Ectodermal cell (in vitro differentiated cells): Measurements from ENCODE around the gene SUGCT.

Source experiments
- H3K27ac ChIP-seq: 2 replicates; pipeline ENCODE4 v1.7.0; 2013; ENCODE audit warnings: mild to moderate bottlenecking, low read depth, low read length; ENCODE audit not compliant: insufficient read depth, poor library complexity, severe bottlenecking
- H3K27me3 ChIP-seq: 2 replicates; pipeline ENCODE4 v1.7.0; 2013; ENCODE audit warnings: mild to moderate bottlenecking, low read length; ENCODE audit not compliant: insufficient read depth, control insufficient read depth, poor library complexity, severe bottlenecking
- H3K36me3 ChIP-seq: one replicate; pipeline ENCODE4 v1.7.0; 2013; ENCODE audit warnings: low read length; ENCODE audit not compliant: control insufficient read depth, insufficient read depth
- H3K4me1 ChIP-seq: one replicate; pipeline ENCODE4 v1.7.0; 2013; ENCODE audit warnings: low read length; ENCODE audit not compliant: control insufficient read depth, insufficient read depth
- H3K4me3 ChIP-seq: 2 replicates; pipeline ENCODE4 v1.7.0; 2013; ENCODE audit warnings: low read depth, low read length, control low read depth; ENCODE audit not compliant: insufficient read depth
- H3K9me3 ChIP-seq: 2 replicates; pipeline ENCODE4 v1.7.0; 2013; ENCODE audit warnings: mild to moderate bottlenecking, low read length, moderate library complexity; ENCODE audit not compliant: control insufficient read depth
- WGBS, 2 experiments: methylation state at CpG; one replicate each; pipeline ENCODE4 v1.1.7; 2013; ENCODE audit warnings: missing lambda C conversion rate in 2 of 2; 5-methylcytosine and 5-hydroxymethylcytosine counted together

The SUGCT gene

DNA sequence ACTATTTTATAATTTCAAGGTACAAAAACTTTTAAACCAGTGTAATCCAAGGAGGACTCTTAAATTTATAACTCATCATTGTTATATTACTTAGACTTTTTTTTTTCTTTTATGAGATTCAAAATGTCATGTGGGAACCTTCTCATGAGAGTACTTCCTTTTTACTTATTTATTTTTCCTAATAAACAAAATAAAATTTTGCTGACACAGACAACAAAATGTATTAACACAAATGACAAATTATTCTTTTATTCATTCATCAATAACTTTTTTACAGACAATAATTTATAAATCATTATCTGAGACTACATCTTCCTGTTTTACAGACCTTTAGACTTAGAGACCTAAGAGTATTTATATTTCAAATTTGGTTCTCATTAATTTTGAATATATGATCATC lies 706.2 kb downstream of the SUGCT start:
- H3K27me3 ChIP-seq: no peaks in the 10 kb centered on the region
- H3K36me3 ChIP-seq: no peaks in the 10 kb centered on the region
- H3K9me3 ChIP-seq: no peaks in the 10 kb centered on the region
- H3K27ac ChIP-seq: no peak overlapping the region
- no peaks in the 10 kb centered on the region for H3K4me1 ChIP-seq
- H3K4me3 ChIP-seq: no peak overlapping the region

DNA sequence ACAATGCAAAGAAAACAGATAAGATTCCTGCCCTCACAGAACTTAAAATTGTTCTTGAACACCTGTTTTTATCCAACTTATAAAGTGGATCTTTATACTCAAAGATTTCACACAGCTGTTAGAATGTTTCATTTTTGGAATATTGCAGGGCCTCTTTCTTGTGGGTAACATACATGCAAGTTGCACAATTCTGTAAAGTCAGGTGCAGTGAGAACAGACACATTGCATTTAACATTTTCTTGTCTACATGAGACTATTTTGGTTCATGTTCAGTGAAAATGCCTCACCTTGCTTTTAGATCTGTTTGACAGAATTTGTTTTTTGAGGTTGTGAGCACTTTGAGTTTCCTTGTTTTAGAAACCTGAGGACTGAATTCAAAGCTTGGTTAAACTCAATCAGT lies 707.8 kb downstream of the SUGCT start:
- no peaks in the 10 kb centered on the region for H3K4me1 ChIP-seq

GRCh38 chr7:40843338-40843985 lies 708.7 kb downstream of the SUGCT start:
- Histone ChIP-seq H3K27me3 (no peaks in the 10 kb centered on the region), H3K4me3 (no peak overlapping the region), H3K36me3 (no peaks in the 10 kb centered on the region), H3K27ac (no peak overlapping the region), H3K9me3 (no peaks in the 10 kb centered on the region), H3K4me1 (no peaks in the 10 kb centered on the region)
- WGBS, 2 experiments: 92 to 93% methylated on average over 8 of the region's 8 CpGs

More for the DNA sequence above, 707.8 kb downstream of the SUGCT start:
- H3K27ac ChIP-seq: no peak overlapping the region
- H3K4me3 ChIP-seq: no peak overlapping the region
- H3K27me3 ChIP-seq: no peaks in the 10 kb centered on the region
- H3K9me3 ChIP-seq: no peaks in the 10 kb centered on the region
- H3K36me3 ChIP-seq: no peaks in the 10 kb centered on the region

DNA sequence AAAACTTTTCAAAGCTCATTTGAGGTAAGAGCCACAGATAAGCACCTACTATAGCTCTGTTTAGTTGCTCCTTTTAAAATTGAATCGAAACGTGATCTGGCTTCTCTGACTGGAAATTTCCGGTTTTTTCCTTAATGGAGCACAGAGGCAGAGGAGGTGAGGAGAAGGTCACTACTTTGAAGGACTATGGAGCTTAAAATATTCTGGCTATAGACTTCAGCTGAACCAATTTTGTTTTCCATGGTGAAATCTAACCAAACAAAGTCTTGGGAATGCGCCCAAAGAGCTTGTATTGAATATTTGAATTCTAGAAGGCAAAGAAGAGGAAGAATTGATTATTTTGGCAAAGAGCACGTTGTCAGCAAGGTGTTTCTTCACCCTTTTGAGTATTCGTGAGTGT lies 711.1 kb downstream of the SUGCT start:
- Histone ChIP-seq H3K27me3 (no peaks in the 10 kb centered on the region), H3K4me1 (no peaks in the 10 kb centered on the region)
- 94 to 95% methylated on average over 6 of the region's 6 CpGs for WGBS, 2 experiments

DNA sequence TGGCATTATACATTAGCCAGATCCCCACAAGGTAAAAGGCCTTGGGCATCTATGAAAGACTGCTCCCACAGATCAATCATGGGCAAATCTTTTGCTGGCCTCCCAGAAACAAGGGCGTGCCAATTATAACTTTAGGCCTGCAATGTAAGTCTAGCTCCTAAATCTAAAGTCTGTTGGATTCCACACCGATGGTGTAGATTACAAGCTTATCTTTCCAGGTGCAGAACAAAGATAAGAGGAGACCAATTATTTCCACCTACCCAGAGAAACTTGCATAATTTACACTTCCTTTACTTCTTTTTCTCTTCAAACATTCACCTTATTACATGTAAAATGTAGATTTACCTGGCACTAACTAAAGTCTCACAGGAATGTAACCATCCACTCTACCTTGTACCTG lies 713.1 kb downstream of the SUGCT start:
- Histone ChIP-seq H3K36me3 (no peaks in the 10 kb centered on the region), H3K27me3 (no peaks in the 10 kb centered on the region), H3K4me1 (no peaks in the 10 kb centered on the region), H3K4me3 (no peak overlapping the region), H3K27ac (no peak overlapping the region), H3K9me3 (no peaks in the 10 kb centered on the region)
- 92 to 98% methylated on average over 2 of the region's 2 CpGs for WGBS, 2 experiments

More for the DNA sequence above, 711.1 kb downstream of the SUGCT start:
- H3K36me3 ChIP-seq: no peaks in the 10 kb centered on the region
- H3K4me3 ChIP-seq: no peak overlapping the region
- no peak overlapping the region for H3K27ac ChIP-seq
- H3K9me3 ChIP-seq: no peaks in the 10 kb centered on the region

DNA sequence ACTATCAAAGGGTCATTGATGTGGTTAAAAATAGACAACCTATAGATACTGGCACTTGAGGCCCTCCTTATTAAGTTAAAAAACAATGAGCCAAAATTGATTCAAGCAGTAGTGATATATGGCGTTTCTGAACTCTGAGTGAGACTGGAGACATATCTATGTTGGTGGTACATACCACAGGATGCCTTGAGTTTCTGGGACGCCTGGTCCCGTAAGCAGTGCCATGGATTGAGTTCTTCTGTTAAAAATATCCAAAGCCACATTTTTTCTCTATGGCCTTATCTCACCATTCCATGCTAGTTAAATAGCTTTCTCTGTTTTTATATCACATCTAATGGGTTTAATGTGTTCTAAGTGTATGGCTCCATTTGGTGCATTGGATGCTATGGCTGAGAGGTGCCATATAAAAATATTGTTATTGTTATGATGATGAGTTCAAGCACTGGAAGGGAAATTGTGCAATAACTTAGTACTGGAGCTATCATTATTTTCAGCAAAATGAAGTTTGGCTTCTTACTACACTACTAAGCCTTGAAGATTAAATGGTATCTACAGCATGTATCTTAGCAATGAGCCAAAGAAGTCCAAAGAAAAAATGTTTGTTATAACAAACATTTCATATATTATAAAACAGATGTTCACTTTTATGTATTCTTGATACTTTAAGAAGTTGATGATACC lies 713.9 kb downstream of the SUGCT start:
- no peaks in the 10 kb centered on the region for H3K36me3 ChIP-seq
- H3K4me3 ChIP-seq: no peak overlapping the region
- WGBS, 2 experiments: 92 to 94% methylated on average over 1 to 3 of the region's 3 CpGs
- no peak overlapping the region for H3K27ac ChIP-seq
- no peaks in the 10 kb centered on the region for H3K9me3 ChIP-seq
- H3K27me3 ChIP-seq: no peaks in the 10 kb centered on the region
- no peaks in the 10 kb centered on the region for H3K4me1 ChIP-seq

DNA sequence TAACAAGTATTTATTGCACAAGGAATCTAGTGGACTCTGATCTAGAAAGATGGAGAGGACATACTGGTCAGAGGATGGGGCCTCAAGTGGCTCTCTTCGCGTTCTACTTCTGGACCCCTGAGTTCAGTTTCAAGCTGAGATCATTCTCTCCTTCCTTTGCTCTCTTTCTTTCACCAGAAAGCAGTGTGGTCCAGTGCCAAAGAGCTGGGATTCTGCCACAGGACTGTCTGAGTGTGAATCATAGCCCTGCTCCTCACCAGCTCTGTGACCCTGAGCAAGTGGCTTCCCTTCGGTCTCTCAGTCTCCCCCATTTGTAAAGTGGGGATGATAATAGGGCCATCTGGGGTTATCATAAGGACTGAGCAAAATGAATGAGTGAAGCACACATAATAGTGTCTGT lies 715.2 kb downstream of the SUGCT start:
- 93 to 95% methylated on average over 3 of the region's 3 CpGs for WGBS, 2 experiments
- Histone ChIP-seq H3K9me3 (no peaks in the 10 kb centered on the region), H3K27ac (no peak overlapping the region), H3K4me1 (no peaks in the 10 kb centered on the region), H3K36me3 (no peaks in the 10 kb centered on the region), H3K4me3 (no peak overlapping the region), H3K27me3 (no peaks in the 10 kb centered on the region)

DNA sequence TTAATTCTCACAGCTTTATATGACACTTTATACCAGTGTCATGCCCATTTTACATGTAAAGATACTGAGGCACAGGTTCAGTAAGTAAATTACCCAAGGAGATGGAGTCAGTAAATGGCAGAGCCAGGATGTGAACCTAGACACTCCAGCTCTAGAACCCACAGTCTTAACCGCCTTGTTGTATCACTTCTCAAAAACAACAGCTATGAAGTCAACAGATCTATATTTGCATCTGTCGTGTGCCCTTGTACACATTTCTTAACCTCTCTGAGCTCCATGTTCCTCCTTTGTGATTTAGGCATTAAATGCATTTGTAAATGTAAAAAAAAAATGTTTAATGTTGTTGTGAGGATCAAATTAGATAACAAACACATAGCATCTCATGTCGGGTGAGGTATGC lies 716.2 kb downstream of the SUGCT start:
- no peaks in the 10 kb centered on the region for H3K36me3 ChIP-seq
- 90 to 96% methylated on average over 2 to 3 of the region's 3 CpGs for WGBS, 2 experiments
- H3K27ac ChIP-seq: no peak overlapping the region
- no peaks in the 10 kb centered on the region for H3K4me1 ChIP-seq
- no peaks in the 10 kb centered on the region for H3K9me3 ChIP-seq
- no peak overlapping the region for H3K4me3 ChIP-seq
- no peaks in the 10 kb centered on the region for H3K27me3 ChIP-seq

DNA sequence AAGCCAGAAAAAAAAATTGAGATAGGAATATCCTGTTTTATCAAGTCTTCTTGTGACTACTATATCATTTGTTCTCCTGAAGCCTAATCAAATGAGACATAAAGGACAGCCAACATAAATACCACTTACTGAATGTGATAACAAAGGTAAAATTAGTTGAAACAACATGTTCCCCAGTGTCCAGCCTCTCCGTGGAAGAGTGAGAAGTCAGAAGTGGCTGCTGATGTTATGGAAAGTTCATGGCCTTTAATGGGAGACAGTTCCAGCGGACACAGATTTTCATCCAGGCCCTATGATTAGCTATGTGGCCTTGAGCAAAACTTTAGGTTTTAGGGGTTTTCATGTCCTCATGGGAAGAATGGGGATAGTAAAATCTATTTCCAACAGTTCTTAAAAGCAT lies 724.3 kb downstream of the SUGCT start:
- WGBS, 2 experiments: 94 to 97% methylated on average over 2 of the region's 2 CpGs

DNA sequence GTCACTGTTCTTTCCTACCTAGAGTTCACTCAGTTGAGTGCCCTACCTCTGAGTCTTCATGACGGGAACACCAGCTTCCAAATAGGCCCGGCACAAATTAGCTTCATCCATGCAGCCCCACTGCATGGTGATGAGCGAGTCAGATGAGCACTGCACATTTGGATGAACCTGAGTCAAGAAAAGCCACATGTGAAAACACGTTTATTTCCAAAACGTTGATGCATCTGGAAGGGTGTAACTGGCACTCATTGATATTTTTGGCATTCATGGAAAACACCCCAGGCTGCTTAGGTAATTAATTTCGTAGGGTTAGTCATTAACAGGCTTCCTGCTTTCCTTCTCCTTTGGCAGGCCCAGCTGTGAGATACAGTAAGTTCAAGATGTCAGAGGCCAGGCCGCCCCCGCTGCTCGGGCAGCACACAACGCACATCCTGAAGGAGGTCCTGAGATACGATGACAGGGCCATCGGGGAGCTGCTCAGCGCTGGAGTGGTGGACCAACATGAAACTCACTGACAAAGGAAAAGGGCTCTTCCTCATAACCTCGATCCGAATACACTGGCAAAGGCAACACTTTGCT lies 725.2 kb downstream of the SUGCT start:
- H3K9me3 ChIP-seq: no peaks in the 10 kb centered on the region
- WGBS, 2 experiments: 90 to 93% methylated on average over 15 of the region's 15 CpGs

More for the DNA sequence above, 724.3 kb downstream of the SUGCT start:
- no peaks in the 10 kb centered on the region for H3K4me1 ChIP-seq
- no peaks in the 10 kb centered on the region for H3K9me3 ChIP-seq
- no peak overlapping the region for H3K4me3 ChIP-seq
- H3K27ac ChIP-seq: no peak overlapping the region
- no peaks in the 10 kb centered on the region for H3K27me3 ChIP-seq
- no peaks in the 10 kb centered on the region for H3K36me3 ChIP-seq

More for the DNA sequence above, 725.2 kb downstream of the SUGCT start:
- no peaks in the 10 kb centered on the region for H3K36me3 ChIP-seq
- no peaks in the 10 kb centered on the region for H3K27me3 ChIP-seq
- no peaks in the 10 kb centered on the region for H3K4me1 ChIP-seq
- no peak overlapping the region for H3K27ac ChIP-seq
- H3K4me3 ChIP-seq: no peak overlapping the region
